Subcutaneous abdominal adipose tissue (tissue), 5 donors: ENCODE results near the gene FIGNL1.

ENCODE experiments used
- H3K27ac ChIP-seq: one replicate; pipeline ENCODE4 v1.7.0; 2013; ENCODE audit warnings: low read depth, mild to moderate bottlenecking, inconsistent platforms, low read length, moderate library complexity
- H3K27me3 ChIP-seq, 5 donors: one replicate each; pipeline ENCODE4 v1.7.0; 2013; ENCODE audit warnings: low read length in 5 of 5, inconsistent platforms in 1 of 5; ENCODE audit not compliant: control insufficient read depth in 5 of 5, insufficient read depth in 4 of 5
- H3K36me3 ChIP-seq, 5 donors: one replicate each; pipeline ENCODE4 v1.7.0; 2013; ENCODE audit warnings: low read length in 5 of 5; ENCODE audit not compliant: control insufficient read depth in 5 of 5, insufficient read depth in 5 of 5
- H3K4me1 ChIP-seq, 5 donors: one replicate each; pipeline ENCODE4 v1.7.0; 2013; ENCODE audit warnings: low read length in 5 of 5, mild to moderate bottlenecking in 3 of 5, moderate library complexity in 1 of 5; ENCODE audit not compliant: control insufficient read depth in 5 of 5, insufficient read depth in 5 of 5
- H3K4me3 ChIP-seq, 5 donors: one replicate each; pipeline ENCODE4 v1.7.0; 2013; ENCODE audit warnings: low read length in 5 of 5, low read depth in 1 of 5
- H3K9ac ChIP-seq, 5 donors: one replicate each; pipeline ENCODE4 v1.7.0; 2013; ENCODE audit warnings: low read length in 5 of 5, mild to moderate bottlenecking in 4 of 5, moderate library complexity in 3 of 5
- H3K9me3 ChIP-seq, 5 donors: one replicate each; pipeline ENCODE4 v1.7.0; 2013; ENCODE audit warnings: low read length in 5 of 5; ENCODE audit not compliant: control insufficient read depth in 5 of 5
- donor health status: healthy.
- donor health status: healthy.
- donor health status: healthy.
- donor health status: healthy.
- donor health status: healthy.

FIGNL1 gene

DNA sequence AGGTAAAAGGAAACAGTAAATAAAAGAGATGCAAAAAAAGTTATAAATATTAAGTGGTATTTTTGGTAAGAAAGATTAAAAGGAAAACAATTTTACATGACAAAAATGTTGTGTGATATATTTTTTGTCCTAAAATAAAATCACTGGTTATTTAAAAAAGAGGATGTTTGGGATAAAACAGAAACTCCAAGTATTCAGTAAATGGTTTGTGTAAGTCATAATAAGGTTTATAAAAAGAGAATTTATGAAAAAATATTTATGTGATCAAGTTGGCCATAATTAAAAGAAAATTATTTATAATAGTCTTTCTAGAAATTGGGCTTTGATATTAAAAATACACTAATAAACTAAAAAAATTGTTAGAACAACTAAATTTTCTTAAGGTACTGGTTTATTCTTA is 38.2 kb upstream of the FIGNL1 start:
- Histone ChIP-seq H3K9ac (no peak overlapping the region), H3K36me3 (no peaks in the 10 kb centered on the region), H3K4me1 (no peaks in the 10 kb centered on the region), H3K27me3 (no peaks in the 10 kb centered on the region), H3K27ac (no peak overlapping the region), H3K4me3 (no peak overlapping the region), H3K9me3 (no peaks in the 10 kb centered on the region)

DNA sequence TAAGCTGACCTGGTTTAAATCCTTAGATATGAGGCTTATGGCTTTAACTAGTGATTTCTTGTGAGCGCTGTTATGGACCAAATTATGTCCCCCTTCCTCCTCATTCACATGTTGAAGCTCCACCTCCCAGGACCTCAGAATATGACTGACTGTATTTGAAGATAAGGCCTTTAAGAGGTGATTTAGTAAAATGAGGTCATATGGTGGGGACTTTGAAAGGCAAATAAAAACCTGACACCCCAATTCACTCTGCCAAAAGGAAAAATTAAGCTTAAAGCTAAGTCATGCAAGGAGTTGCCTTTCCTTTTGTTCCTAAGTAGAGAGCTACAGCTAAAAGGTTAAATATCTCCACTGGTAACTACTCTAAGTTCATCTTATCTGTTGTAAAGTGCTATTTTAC is 36.4 kb upstream of the FIGNL1 start:
- H3K36me3 ChIP-seq: no peaks in the 10 kb centered on the region
- H3K27ac ChIP-seq: no peak overlapping the region
- no peaks in the 10 kb centered on the region for H3K27me3 ChIP-seq
- H3K4me3 ChIP-seq: no peak overlapping the region
- no peak overlapping the region for H3K9ac ChIP-seq
- H3K4me1 ChIP-seq: no peaks in the 10 kb centered on the region
- H3K9me3 ChIP-seq: no peaks in the 10 kb centered on the region

DNA sequence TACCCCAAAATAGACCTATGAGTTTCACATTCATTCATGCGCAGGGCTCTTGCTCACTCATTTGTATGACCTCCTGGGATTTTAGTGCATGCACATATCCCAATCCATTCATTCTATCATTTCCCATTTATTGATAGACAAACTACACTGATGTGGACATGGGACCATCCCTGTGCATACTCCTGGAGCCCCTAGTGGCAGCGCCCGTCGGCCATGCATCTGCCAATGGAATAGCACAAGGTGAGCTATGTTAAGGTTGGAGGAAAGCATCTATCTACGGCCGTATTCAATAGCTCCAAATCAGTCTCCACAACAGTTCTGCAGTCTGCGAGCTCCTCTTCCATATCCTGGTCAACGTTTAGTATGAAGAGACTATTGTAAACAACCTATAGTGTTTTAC is 31.7 kb upstream of the FIGNL1 start:
- H3K27me3 ChIP-seq: no peaks in the 10 kb centered on the region
- H3K9me3 ChIP-seq: no peaks in the 10 kb centered on the region

DNA sequence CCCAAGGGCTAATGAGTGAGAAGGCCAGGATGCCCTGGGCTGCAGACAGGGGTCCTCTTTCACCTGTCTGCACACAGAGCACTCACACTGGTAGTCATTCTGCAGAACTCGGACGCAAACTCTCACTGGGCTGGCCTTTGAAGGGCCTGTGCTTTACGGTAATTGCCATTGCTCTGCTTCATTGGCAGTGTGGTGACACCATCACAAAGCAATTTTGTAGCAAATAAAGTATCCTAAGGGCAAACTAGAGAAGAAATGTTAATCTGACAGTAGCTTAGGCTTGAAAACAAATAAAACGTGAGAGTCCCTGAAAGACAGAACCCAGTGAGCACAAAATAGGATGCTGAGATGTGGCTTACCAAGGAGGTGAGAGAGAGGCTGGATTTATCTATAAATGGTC is 30.6 kb upstream of the FIGNL1 start:
- H3K36me3 ChIP-seq: no peaks in the 10 kb centered on the region
- H3K27ac ChIP-seq: no peak overlapping the region
- no peak overlapping the region for H3K4me3 ChIP-seq
- no peaks in the 10 kb centered on the region for H3K27me3 ChIP-seq
- H3K9ac ChIP-seq: no peak overlapping the region
- H3K9me3 ChIP-seq: no peaks in the 10 kb centered on the region
- no peaks in the 10 kb centered on the region for H3K4me1 ChIP-seq

More for the DNA sequence above, 31.7 kb upstream of the FIGNL1 start:
- Histone ChIP-seq H3K36me3 (no peaks in the 10 kb centered on the region), H3K4me1 (no peaks in the 10 kb centered on the region), H3K4me3 (no peak overlapping the region), H3K27ac (no peak overlapping the region), H3K9ac (no peak overlapping the region)

DNA sequence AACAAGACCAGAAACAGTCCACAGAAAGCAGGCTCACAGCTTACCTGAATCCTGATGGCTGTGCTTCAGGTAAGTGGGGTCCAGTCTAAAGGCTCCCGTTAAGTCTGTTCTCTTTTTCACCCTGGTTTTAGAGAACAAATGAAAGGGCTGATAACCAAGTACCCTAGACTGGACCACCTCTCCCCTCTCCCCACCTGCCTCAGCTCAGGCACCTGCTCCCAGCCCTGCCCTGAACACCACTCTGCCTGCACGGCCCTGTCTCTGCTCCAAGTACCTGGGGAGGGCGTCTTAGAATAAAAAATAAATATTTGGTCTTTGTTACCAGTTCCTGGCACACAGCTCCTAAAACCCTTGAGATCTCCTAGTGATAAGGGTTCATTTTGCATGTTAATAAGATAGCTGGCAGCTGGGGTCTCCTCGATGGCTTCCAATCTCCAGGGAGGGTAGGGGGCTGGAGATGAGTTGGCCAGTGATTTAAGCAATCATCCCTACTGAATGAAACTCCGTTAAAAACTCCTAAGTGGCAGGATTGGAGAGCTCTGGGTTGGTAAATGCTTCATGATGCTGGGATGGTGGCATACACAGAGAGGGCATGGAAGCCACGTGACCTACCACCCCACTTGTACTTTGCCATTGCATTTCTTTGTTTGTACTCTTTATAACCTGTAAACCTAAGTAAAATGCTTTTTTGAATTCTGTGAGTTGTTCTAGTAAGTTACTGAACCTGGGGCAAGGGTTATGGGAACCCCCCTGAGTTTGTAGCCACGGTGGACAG is 29.8 kb upstream of the FIGNL1 start:
- Histone ChIP-seq H3K4me1 (peaks cover 0 to 2% (median 0%) of the 10 kb centered on the region in 5 donors), H3K9ac (no peak overlapping the region), H3K4me3 (no peak overlapping the region), H3K36me3 (no peaks in the 10 kb centered on the region), H3K27ac (no peak overlapping the region), H3K9me3 (no peaks in the 10 kb centered on the region), H3K27me3 (no peaks in the 10 kb centered on the region)

DNA sequence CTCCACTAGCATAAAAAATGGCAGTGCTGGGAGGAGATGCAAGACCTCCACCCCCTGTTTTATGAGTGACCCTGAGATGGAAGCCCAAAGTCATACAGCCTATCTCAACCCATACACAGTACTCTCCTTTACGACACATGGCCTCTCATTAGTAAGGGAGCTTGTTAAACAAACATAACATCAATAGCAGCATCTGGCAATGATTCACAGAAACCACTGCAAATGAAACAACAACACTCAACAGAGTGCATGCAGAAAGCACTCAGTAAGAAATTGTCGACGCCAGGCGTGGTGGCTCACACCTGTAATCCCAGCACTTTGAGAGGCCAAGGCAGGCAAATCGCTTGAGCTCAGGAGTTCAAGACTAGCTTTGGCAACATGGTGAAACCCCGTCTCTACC is 27.5 kb upstream of the FIGNL1 start:
- Histone ChIP-seq H3K9me3 (no peaks in the 10 kb centered on the region), H3K36me3 (no peaks in the 10 kb centered on the region), H3K27ac (no peak overlapping the region), H3K4me3 (no peak overlapping the region), H3K27me3 (no peaks in the 10 kb centered on the region), H3K4me1 (peaks cover 0 to 11% (median 9%) of the 10 kb centered on the region in 5 donors), H3K9ac (no peak overlapping the region)

DNA sequence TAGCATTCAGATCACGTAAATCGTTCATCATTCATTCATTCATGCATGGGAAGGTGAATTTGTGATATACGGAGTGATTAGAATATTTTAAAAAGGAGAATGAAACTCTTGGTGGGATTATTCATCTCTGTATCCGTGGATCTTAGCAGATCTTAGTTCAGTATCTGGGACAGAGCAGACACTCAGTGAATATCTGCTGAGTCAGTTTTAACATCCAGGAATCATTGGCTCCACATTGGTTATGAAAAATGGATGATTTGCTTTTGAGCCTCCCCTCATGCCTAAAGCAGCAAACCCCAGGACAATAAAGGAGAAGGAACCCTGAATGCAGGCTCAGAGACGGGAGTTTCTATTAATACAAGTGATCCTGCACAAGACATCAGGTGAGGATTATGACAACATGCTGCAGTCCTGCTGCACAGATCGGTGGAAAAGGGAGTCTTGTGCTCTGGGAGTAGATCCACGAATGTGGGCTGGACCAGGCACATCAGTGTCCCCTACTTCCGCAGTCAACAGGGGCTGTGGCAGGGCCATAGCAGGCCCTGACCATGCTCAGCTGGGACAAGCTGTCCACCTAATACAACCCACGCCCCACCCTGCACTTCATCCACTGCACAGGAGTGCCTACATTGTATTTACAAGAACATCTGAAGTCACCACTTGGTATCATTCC is 26.9 kb upstream of the FIGNL1 start:
- H3K36me3 ChIP-seq: no peaks in the 10 kb centered on the region
- no peaks in the 10 kb centered on the region for H3K27me3 ChIP-seq
- H3K27ac ChIP-seq: no peak overlapping the region
- H3K4me3 ChIP-seq: no peak overlapping the region
- no peaks in the 10 kb centered on the region for H3K9me3 ChIP-seq
- H3K4me1 ChIP-seq: peaks cover 0 to 11% (median 9%) of the 10 kb centered on the region in 5 donors
- no peak overlapping the region for H3K9ac ChIP-seq

DNA sequence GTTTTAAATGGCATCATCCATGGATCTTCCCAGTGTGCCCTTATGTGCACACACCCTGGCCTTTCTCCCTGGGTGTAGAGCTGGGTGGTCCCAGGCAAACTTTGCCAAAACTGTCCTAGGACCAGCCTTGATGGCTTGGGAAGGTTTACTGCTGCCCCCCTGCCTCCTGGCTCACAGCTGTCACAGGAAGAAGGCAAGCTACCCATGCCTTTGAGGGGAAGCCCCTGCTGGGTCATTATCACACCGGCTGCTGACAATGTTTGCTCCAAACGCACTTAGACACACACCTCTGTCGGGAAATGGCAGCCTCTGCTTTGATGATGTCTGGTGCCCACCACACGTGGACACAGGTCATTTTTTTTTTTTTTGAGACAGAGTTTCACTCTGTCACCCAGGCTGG is 25.2 kb upstream of the FIGNL1 start:
- Histone ChIP-seq H3K4me3 (no peak overlapping the region), H3K9ac (no peak overlapping the region), H3K27me3 (no peaks in the 10 kb centered on the region), H3K9me3 (no peaks in the 10 kb centered on the region), H3K4me1 (peaks cover 0 to 11% (median 9%) of the 10 kb centered on the region in 5 donors), H3K27ac (no peak overlapping the region), H3K36me3 (no peaks in the 10 kb centered on the region)

DNA sequence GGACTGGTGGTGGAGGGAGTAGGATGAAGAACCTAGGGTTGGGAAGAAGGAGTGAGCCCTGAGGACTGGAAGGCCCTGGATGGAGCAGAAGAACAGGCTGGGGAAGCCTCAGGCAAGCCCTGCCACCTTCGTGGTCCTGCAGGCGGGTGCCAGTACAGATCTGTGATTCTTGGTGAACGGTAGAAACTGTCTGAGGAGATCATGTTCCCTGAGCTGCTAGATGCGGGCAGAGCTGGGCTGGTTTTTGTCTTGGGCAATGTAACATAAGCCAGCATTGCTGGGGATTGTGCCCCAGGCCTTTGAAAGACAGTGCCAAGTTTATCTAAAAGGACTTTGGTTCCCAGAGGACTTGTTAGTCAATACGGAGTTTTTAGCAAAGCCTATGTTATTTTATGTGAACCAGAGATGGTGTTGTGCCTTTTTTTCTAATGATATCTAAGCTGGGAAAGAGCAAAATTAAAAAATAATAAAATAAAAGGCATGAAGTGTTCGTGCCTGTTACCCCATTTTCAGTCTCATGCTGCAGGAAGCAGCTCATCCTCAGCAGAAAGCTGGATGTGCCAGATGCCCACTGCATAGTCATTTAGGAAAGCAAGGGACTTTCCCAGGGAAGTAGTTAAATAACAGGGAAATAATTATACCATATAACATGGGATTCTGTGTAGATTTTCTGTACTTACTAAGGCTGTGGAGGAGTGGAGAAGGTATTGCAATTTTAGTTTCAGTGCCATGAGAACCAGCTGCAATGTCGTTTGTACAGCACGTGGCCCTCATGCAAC is 24.4 kb upstream of the FIGNL1 start:
- Histone ChIP-seq H3K27ac (no peak overlapping the region), H3K9ac (no peak overlapping the region), H3K27me3 (no peaks in the 10 kb centered on the region), H3K36me3 (no peaks in the 10 kb centered on the region), H3K4me3 (no peak overlapping the region), H3K9me3 (no peaks in the 10 kb centered on the region), H3K4me1 (peaks cover 0 to 11% (median 9%) of the 10 kb centered on the region in 5 donors)

DNA sequence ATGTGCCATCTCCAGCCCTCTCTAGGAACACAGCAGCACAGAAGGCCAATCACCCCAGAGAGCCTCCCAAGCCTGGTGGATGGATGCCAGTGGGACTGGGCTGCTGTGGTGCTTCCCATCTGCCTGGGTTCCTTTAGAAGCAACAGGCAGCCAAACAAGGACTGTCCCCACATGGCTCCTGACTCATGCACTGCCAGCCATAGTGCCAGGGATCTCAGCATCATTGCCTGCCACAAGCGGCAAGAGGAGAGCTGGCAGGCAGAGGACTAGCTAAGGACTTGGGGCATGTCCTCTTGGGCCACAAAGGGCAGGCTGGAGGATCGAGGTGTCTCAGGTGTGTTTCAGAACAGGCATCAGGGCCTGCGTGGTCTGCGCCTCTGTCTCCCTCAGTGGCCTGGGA is 23.4 kb upstream of the FIGNL1 start:
- Histone ChIP-seq H3K9me3 (no peaks in the 10 kb centered on the region), H3K4me3 (no peak overlapping the region), H3K27me3 (peaks cover 0 to 1% (median 0%) of the 10 kb centered on the region in 5 donors), H3K27ac (no peak overlapping the region), H3K4me1 (peaks cover 0 to 11% (median 9%) of the 10 kb centered on the region in 5 donors), H3K9ac (no peak overlapping the region), H3K36me3 (no peaks in the 10 kb centered on the region)
